GM23248 (cell line): ENCODE data around the gene CLEC4C.

Source experiments
- EZH2 ChIP-seq: fragments of 200-600 bp; sonication (generic); IDR thresholded peaks from 2 replicates; pipeline ENCODE4 v1.6.1; 2018; ENCODE audit warnings: antibody characterized with exemption, mild to moderate bottlenecking; ENCODE audit not compliant: insufficient read depth, poor library complexity, severe bottlenecking
- EZH2phosphoT487 ChIP-seq: fragments of 200-600 bp; sonication (generic); IDR thresholded peaks from 2 replicates; pipeline ENCODE4 v1.6.1; 2018; ENCODE audit warnings: antibody characterized with exemption, moderate library complexity, mild to moderate bottlenecking, low read depth; ENCODE audit not compliant: insufficient read depth

DNA sequence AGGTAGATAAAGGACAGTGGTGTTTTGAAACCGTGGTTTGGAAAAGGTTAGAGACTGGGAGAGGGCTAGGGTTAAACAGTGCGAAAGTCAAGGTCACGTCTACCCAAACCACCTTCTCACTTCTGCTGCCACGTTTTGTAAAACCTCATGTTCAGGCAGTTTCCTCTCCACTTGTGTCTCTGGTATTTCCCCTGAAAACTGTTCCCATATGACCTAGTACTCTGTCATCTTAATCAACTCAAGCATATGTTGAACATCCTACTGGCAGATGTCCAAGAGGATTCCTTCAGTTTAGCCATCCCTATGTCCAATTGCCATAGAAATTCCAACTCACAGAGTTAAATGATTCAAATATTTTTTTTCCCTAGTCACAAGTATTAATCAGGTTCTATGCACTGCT lies 17.4 kb downstream of the CLEC4C start:
- TF ChIP-seq EZH2 (no peak), EZH2phosphoT487 (no peak)
